HEK293 (cell line): Measurements from ENCODE around the gene CHN2.

Experiments
- CTCF ChIA-PET: fragments of 350-600 bp; formaldehyde crosslinking; extraction: SDS; loops from one replicate; lab custom pipeline; 2021; ENCODE audit warnings: antibody characterized with exemption; lab: Yijun Ruan, JAX
- POLR2A ChIA-PET: fragments of 300-600 bp; formaldehyde crosslinking; extraction: SDS; loops from one replicate; lab custom pipeline; 2020; ENCODE audit warnings: antibody characterized with exemption, inconsistent platforms; lab: Yijun Ruan, JAX
- H3K27ac ChIP-seq: fragments of 200-500 bp; sonication (Bioruptor generic); 2 replicates; pipeline ENCODE4 v1.5.1; 2014; ENCODE audit warnings: low read depth, low read length, control low read depth, inconsistent platforms; ENCODE audit errors: extremely low read depth
- H3K36me3 ChIP-seq, 2 experiments: fragments of 200-500 bp in 1 of 2; sonication (Bioruptor generic) in 1 of 2; 1 replicate in 1 of 2; 2 replicates in 1 of 2; pipeline ENCODE4 v1.5.1; 2014 to 2017; ENCODE audit warnings: inconsistent platforms in 2 of 2, low read length in 2 of 2; ENCODE audit not compliant: control insufficient read depth in 2 of 2, insufficient read depth in 1 of 2
- H3K4me1 ChIP-seq: fragments of 200-500 bp; sonication (Bioruptor generic); 2 replicates; pipeline ENCODE4 v1.5.1; 2014; ENCODE audit warnings: mild to moderate bottlenecking, low read length, inconsistent platforms; ENCODE audit not compliant: control insufficient read depth, insufficient read depth
- H3K4me3 ChIP-seq: 2 replicates; pipeline ENCODE4 v1.5.1; 2011; ENCODE audit warnings: low read depth, mild to moderate bottlenecking, control low read depth, low read length, moderate library complexity
- H3K9me3 ChIP-seq: fragments of 200-500 bp; sonication (Bioruptor generic); 2 replicates; pipeline ENCODE4 v1.5.1; 2014; ENCODE audit warnings: low read depth, low read length, inconsistent platforms; ENCODE audit not compliant: control insufficient read depth, insufficient read depth
- GLIS1 ChIP-seq: fragments of 450-650 bp; formaldehyde crosslinking; IDR thresholded peaks from 2 replicates; pipeline ENCODE4 v1.5.1; 2016; ENCODE audit warnings: missing biosample characterization, missing genetic modification characterization
- HOXA7 ChIP-seq: sonication (generic); formaldehyde crosslinking; IDR thresholded peaks from 2 replicates; pipeline ENCODE4 v1.8.1; 2022; ENCODE audit warnings: missing genetic modification reagents, borderline replicate concordance
- PRDM6 ChIP-seq: fragments of 450-650 bp; formaldehyde crosslinking; IDR thresholded peaks from 2 replicates; pipeline ENCODE4 v1.5.1; 2017; ENCODE audit warnings: missing biosample characterization, missing genetic modification characterization
- ZBTB7A ChIP-seq: fragments of 450-650 bp; formaldehyde crosslinking; IDR thresholded peaks from 2 replicates; pipeline ENCODE4 v1.5.1; 2016; ENCODE audit warnings: low read depth, missing biosample characterization, missing genetic modification characterization
- ZBTB8A ChIP-seq: fragments of 450-650 bp; formaldehyde crosslinking; IDR thresholded peaks from 2 replicates; pipeline ENCODE4 v1.5.1; 2016; ENCODE audit warnings: missing biosample characterization, missing genetic modification characterization
- ZFHX2 ChIP-seq: fragments of 450-650 bp; formaldehyde crosslinking; conservative IDR thresholded peaks from 2 replicates; pipeline ENCODE4 v1.5.1; 2016; ENCODE audit warnings: missing biosample characterization, missing genetic modification characterization
- ZNF174 ChIP-seq: fragments of 450-650 bp; formaldehyde crosslinking; IDR thresholded peaks from 2 replicates; pipeline ENCODE4 v1.5.0; 2017; ENCODE audit warnings: missing biosample characterization, mild to moderate bottlenecking, missing genetic modification characterization
- ZNF18 ChIP-seq: fragments of 450-650 bp; formaldehyde crosslinking; IDR thresholded peaks from 2 replicates; pipeline ENCODE4 v1.5.1; 2016; ENCODE audit warnings: missing biosample characterization, missing genetic modification characterization
- ZNF19 ChIP-seq: fragments of 450-650 bp; formaldehyde crosslinking; IDR thresholded peaks from 2 replicates; pipeline ENCODE4; 2016; ENCODE audit warnings: missing biosample characterization, missing genetic modification characterization, low read depth
- ZNF335 ChIP-seq: fragments of 450-650 bp; formaldehyde crosslinking; conservative IDR thresholded peaks from 2 replicates; pipeline ENCODE4 v1.5.1; 2016; ENCODE audit warnings: missing biosample characterization, missing genetic modification characterization
- ZNF37A ChIP-seq: fragments of 450-650 bp; IDR thresholded peaks from 2 replicates; pipeline ENCODE4 v1.5.1; 2018; ENCODE audit warnings: missing biosample characterization, missing genetic modification characterization
- ZNF416 ChIP-seq: fragments of 450-650 bp; formaldehyde crosslinking; IDR thresholded peaks from 2 replicates; pipeline ENCODE4 v1.5.1; 2016; ENCODE audit warnings: missing biosample characterization, missing genetic modification characterization
- ZNF449 ChIP-seq: fragments of 450-650 bp; formaldehyde crosslinking; IDR thresholded peaks from 2 replicates; pipeline ENCODE4 v1.5.1; 2017; ENCODE audit warnings: missing biosample characterization, mild to moderate bottlenecking, missing genetic modification characterization, moderate library complexity
- ZNF501 ChIP-seq: fragments of 450-650 bp; formaldehyde crosslinking; IDR thresholded peaks from 2 replicates; pipeline ENCODE4 v1.5.1; 2016; ENCODE audit warnings: missing biosample characterization, missing genetic modification characterization
- ZNF600 ChIP-seq: fragments of 450-650 bp; formaldehyde crosslinking; IDR thresholded peaks from 2 replicates; pipeline ENCODE4 v1.5.1; 2016; ENCODE audit warnings: missing biosample characterization, missing genetic modification characterization
- ZNF621 ChIP-seq: fragments of 450-650 bp; formaldehyde crosslinking; IDR thresholded peaks from 2 replicates; pipeline ENCODE4 v1.5.1; 2017; ENCODE audit warnings: missing biosample characterization, missing genetic modification characterization
- ZNF707 ChIP-seq: fragments of 450-650 bp; formaldehyde crosslinking; IDR thresholded peaks from 2 replicates; pipeline ENCODE4 v1.5.1; 2016; ENCODE audit warnings: missing biosample characterization, missing genetic modification characterization
- ZNF791 ChIP-seq: fragments of 450-650 bp; formaldehyde crosslinking; IDR thresholded peaks from 2 replicates; pipeline ENCODE4 v1.5.1; 2016; ENCODE audit warnings: missing biosample characterization, missing genetic modification characterization
- TF ChIP-seq, protein P1 (sequence below): fragments of 450-650 bp; formaldehyde crosslinking; IDR thresholded peaks from 2 replicates; pipeline ENCODE4 v1.5.1; 2016; ENCODE audit warnings: missing biosample characterization, missing genetic modification characterization
- TF ChIP-seq, protein P2 (sequence below): sonication (generic); formaldehyde crosslinking; IDR thresholded peaks from 2 replicates; pipeline ENCODE4 v1.8.1; 2022; ENCODE audit warnings: mild to moderate bottlenecking, moderate library complexity, missing genetic modification reagents
- TF ChIP-seq, protein P3 (sequence below): fragments of 450-650 bp; formaldehyde crosslinking; IDR thresholded peaks from 2 replicates; pipeline ENCODE4 v1.5.1; 2017; ENCODE audit warnings: missing biosample characterization, missing genetic modification characterization
- TF ChIP-seq, protein P4 (sequence below): fragments of 450-650 bp; formaldehyde crosslinking; IDR thresholded peaks from 2 replicates; pipeline ENCODE4 v1.5.1; 2016; ENCODE audit warnings: missing biosample characterization, missing genetic modification characterization

CHN2 gene

DNA sequence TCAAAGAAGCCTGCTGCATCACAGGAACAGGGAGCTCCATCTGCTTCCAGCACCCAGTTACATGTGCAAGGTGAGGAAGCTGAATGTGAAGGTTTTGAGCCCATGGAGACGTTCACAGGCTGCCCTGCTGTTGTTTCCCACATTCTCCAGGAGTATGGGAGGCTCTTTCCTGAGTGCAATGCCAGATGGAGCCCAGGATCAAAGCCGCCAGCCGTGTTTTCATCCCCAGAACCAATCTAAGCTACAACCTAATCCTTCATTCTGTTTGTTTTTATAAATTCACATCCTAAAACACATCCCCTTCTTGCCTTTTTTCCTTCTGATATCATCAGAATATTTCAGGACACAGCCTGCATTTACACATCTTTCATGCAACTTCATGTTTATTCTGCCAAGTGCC lies 270.2 kb downstream of the CHN2 start:
- no peak for TF ChIP-seq ZNF707 (tag by site-specific recombination)
- TF ChIP-seq ZNF19 (tag by site-specific recombination) = no peak
- no peak for TF ChIP-seq ZNF335 (tag by site-specific recombination)
- POLR2A ChIA-PET = no interaction called here
- H3K4me3 ChIP-seq = no peak overlapping the region

GRCh38 chr7:29467193-29467926 lies 272.8 kb downstream of the CHN2 start:
- H3K27ac ChIP-seq = no peak overlapping the region
- TF ChIP-seq ZNF600 (tag by site-specific recombination) (no peak), ZBTB8A (tag by site-specific recombination) (no peak), ZNF37A (tag by site-specific recombination) (no peak), ZNF416 (tag by site-specific recombination) (no peak), ZNF501 (tag by site-specific recombination) (no peak), ZBTB7A (no peak), ZNF174 (tag by site-specific recombination) (no peak), GLIS1 (tag by site-specific recombination) (no peak), ZNF791 (tag by site-specific recombination) (no peak), ZFHX2 (no peak), PRDM6 (no peak), ZNF621 (tag by site-specific recombination) (no peak)
- TF ChIP-seq, protein P1, sequence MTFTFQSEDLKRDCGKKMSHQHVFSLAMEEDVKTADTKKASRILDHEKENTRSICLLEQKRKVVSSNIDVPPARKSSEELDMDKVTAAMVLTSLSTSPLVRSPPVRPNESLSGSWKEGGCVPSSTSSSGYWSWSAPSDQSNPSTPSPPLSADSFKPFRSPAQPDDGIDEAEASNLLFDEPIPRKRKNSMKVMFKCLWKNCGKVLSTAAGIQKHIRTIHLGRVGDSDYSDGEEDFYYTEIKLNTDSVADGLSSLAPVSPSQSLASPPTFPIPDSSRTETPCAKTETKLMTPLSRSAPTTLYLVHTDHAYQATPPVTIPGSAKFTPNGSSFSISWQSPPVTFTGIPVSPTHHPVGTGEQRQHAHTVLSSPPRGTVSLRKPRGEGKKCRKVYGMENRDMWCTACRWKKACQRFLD (tag by site-specific recombination) = no peak
- TF ChIP-seq, protein P2, sequence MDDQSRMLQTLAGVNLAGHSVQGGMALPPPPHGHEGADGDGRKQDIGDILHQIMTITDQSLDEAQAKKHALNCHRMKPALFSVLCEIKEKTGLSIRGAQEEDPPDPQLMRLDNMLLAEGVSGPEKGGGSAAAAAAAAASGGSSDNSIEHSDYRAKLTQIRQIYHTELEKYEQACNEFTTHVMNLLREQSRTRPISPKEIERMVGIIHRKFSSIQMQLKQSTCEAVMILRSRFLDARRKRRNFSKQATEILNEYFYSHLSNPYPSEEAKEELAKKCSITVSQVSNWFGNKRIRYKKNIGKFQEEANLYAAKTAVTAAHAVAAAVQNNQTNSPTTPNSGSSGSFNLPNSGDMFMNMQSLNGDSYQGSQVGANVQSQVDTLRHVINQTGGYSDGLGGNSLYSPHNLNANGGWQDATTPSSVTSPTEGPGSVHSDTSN (CRISPR knock-in tag) = no peak
- TF ChIP-seq, all 188 proteins: peak for 0
- Histone ChIP-seq H3K4me3 (no peak overlapping the region), H3K36me3 (no peaks in the 10 kb centered on the region), H3K4me1 (no peaks in the 10 kb centered on the region), H3K9me3 (no peaks in the 10 kb centered on the region)
- POLR2A ChIA-PET = no interaction called here
- CTCF ChIA-PET = interaction anchor here (0.6 to 0.7 kb wide), 3 partner anchors 353 to 586 kb away, joined by 3 read pairs; no protein-coding TSS in a partner anchor

More for the DNA sequence above, 270.2 kb downstream of the CHN2 start:
- Histone ChIP-seq H3K36me3 (no peaks in the 10 kb centered on the region), H3K27ac (no peak overlapping the region), H3K4me1 (no peaks in the 10 kb centered on the region), H3K9me3 (no peaks in the 10 kb centered on the region)
- CTCF ChIA-PET = interaction anchor here (0.6 to 0.7 kb wide), 2 partner anchors 200 to 307 kb away, joined by 4 read pairs; no protein-coding TSS in a partner anchor

DNA sequence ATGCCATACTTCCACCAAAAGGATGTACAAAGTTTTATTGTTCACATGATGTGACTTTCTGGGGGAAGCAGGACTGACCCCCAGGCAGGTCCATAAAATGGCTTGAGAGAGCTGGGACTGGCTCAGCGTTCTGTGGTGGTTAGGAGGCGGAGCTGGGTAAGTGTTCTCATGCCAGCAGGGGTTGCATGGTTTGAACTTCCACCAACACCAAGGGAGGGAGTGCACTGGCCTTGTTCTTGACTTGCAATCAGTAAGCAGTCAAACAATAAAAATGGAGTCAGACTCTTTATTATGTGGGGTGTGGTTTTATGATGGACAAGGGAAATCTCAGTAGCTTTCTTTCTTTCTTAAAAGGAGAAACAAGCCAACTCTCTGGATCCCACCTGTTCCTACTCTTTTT lies 273.6 kb downstream of the CHN2 start:
- CTCF ChIA-PET = no interaction called here
- Histone ChIP-seq H3K4me1 (no peaks in the 10 kb centered on the region), H3K27ac (no peak overlapping the region), H3K4me3 (no peak overlapping the region), H3K36me3 (no peaks in the 10 kb centered on the region), H3K9me3 (no peaks in the 10 kb centered on the region)
- POLR2A ChIA-PET = no interaction called here
- TF ChIP-seq ZNF501 (tag by site-specific recombination) (no peak), ZNF449 (tag by site-specific recombination) (no peak), ZNF18 (tag by site-specific recombination) (no peak), HOXA7 (CRISPR knock-in tag) (no peak), ZFHX2 (no peak)
- TF ChIP-seq, protein P3, sequence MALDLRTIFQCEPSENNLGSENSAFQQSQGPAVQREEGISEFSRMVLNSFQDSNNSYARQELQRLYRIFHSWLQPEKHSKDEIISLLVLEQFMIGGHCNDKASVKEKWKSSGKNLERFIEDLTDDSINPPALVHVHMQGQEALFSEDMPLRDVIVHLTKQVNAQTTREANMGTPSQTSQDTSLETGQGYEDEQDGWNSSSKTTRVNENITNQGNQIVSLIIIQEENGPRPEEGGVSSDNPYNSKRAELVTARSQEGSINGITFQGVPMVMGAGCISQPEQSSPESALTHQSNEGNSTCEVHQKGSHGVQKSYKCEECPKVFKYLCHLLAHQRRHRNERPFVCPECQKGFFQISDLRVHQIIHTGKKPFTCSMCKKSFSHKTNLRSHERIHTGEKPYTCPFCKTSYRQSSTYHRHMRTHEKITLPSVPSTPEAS (tag by site-specific recombination) = no peak
- TF ChIP-seq, protein P4, sequence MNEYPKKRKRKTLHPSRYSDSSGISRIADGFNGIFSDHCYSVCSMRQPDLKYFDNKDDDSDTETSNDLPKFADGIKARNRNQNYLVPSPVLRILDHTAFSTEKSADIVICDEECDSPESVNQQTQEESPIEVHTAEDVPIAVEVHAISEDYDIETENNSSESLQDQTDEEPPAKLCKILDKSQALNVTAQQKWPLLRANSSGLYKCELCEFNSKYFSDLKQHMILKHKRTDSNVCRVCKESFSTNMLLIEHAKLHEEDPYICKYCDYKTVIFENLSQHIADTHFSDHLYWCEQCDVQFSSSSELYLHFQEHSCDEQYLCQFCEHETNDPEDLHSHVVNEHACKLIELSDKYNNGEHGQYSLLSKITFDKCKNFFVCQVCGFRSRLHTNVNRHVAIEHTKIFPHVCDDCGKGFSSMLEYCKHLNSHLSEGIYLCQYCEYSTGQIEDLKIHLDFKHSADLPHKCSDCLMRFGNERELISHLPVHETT (tag by site-specific recombination) = no peak
